Right renal cortex interstitium (tissue), 3 donors: Measurements from ENCODE around the gene ACOT7. TPM values are rescaled to one million over a fixed set of nuclear protein-coding genes. Genes with fewer than 3 reads are reported as not detected.

Source experiments
- DNase-seq, 3 donors: peaks; one replicate each; pipeline ENCODE4 v3.0.0-alpha.2; 2013; ENCODE audit warnings: low read depth in 3 of 3, low spot score in 2 of 3
- polyA plus RNA-seq, 3 donors: library from polyadenylated mRNA; unstranded; fragments of 120-200 nt; gene quantifications; one replicate each; pipeline ENCODE4 v1.2.1, GENCODE V29; 2013; ENCODE audit not compliant: insufficient read length in 3 of 3

ACOT7 gene
- polyA plus RNA-seq, 3 donors = 29.3 to 36.1 (median 30.4) TPM

- no peak for DNase-seq
Observed at GRCh38 chr1:6424619-6425593, 31.3 kb upstream of the ACOT7 start, which contains the start of gene ESPN. Gene ESPN (plus strand): TSS chr1:6424776. CDS start chr1:6424956, 180 bp downstream.

GRCh38 chr1:6424000-6424565 lies 30.5 kb upstream of the ACOT7 start:
- no peak for DNase-seq

GRCh38 chr1:6423321-6423999 lies 29.9 kb upstream of the ACOT7 start:
- DNase-seq = no peak

- no peak for DNase-seq
Observed at GRCh38 chr1:6421266-6421665, 27.7 kb upstream of the ACOT7 start.

- DNase-seq = no peak
Observed at GRCh38 chr1:6420454-6421042, 27.0 kb upstream of the ACOT7 start.

GRCh38 chr1:6419804-6420453 lies 26.4 kb upstream of the ACOT7 start, which contains the start of gene HES2:
Gene HES2 (minus strand): TSS chr1:6419919. CDS start chr1:6419820, 99 bp downstream.
- DNase-seq = no peak

- DNase-seq = no peak
Observed at GRCh38 chr1:6419397-6419803, 25.8 kb upstream of the ACOT7 start.

- DNase-seq = no peak
Observed at GRCh38 chr1:6418668-6419396, 25.3 kb upstream of the ACOT7 start.

GRCh38 chr1:6417961-6418667 lies 24.5 kb upstream of the ACOT7 start:
- DNase-seq = no peak

- DNase-seq = no peak
Observed at GRCh38 chr1:6416906-6417305, 23.3 kb upstream of the ACOT7 start.

GRCh38 chr1:6416295-6416656 lies 22.7 kb upstream of the ACOT7 start:
- no peak for DNase-seq

- DNase-seq = no peak
Observed at GRCh38 chr1:6414881-6415626, 21.5 kb upstream of the ACOT7 start.

GRCh38 chr1:6414443-6414844 lies 20.9 kb upstream of the ACOT7 start:
- no peak for DNase-seq

- no peak for DNase-seq
Observed at GRCh38 chr1:6412896-6413295, 19.3 kb upstream of the ACOT7 start.

- no peak for DNase-seq
Observed at GRCh38 chr1:6410248-6410893, 16.8 kb upstream of the ACOT7 start.

GRCh38 chr1:6409733-6410132 lies 16.2 kb upstream of the ACOT7 start:
- no peak for DNase-seq

GRCh38 chr1:6409053-6409452 lies 15.5 kb upstream of the ACOT7 start:
- no peak for DNase-seq

- DNase-seq = no peak
Observed at GRCh38 chr1:6408023-6408422, 14.5 kb upstream of the ACOT7 start.
